GM10266 (cell line): ENCODE data around the gene MYO7B.
A peak's percentile ranks its signal among the peaks of the same experiment; 100 is the strongest.

ENCODE experiments used
- DNase-seq: peaks from one replicate; pipeline ENCODE4 v3.0.0; 2012; ENCODE audit errors: extremely low spot score
- TF ChIP-seq, protein P1 (sequence below): IDR thresholded peaks from 2 replicates; pipeline ENCODE4 v1.5.1; 2012; ENCODE audit warnings: mild to moderate bottlenecking, low read depth; ENCODE audit not compliant: control insufficient read depth, insufficient read depth; ENCODE audit errors: missing control alignments

Gene MYO7B

DNA sequence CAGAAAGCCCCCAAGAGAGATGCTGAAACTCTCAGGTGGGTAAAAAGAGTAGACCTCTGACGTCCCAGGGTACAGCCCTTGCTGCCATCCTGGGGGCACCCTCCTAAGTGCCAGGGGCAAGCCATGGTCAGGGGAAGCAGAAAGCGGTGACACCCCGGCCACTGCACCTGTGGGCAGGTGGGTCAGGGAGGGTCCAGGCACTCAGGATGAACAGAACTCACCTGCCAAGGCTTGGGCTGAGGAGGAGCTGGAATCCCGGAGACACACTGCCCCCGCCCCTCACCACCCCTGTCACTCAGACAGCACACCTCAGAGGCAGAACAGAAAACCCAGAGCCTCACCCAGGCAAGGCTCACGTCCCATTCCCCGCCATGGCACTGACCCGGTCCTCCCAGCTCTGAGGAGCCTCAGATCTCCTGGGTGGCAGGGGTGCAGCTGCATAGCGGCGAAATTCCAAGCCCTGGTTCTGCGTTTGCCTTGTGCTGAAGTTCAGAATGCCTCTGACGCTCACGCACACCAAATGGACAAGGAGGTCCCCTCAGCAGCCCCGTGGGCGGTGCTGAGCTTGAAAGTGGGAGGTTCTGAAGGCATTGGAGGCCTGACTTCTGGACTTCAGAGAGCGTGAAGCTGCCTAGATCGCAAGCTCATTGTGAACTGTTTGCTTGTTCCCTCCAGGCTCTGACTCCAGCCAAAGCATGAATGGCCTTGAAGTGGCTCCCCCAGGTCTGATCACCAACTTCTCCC, 114.7 kb downstream of the MYO7B start:
- DNase-seq = no peak
- TF ChIP-seq, protein P1, sequence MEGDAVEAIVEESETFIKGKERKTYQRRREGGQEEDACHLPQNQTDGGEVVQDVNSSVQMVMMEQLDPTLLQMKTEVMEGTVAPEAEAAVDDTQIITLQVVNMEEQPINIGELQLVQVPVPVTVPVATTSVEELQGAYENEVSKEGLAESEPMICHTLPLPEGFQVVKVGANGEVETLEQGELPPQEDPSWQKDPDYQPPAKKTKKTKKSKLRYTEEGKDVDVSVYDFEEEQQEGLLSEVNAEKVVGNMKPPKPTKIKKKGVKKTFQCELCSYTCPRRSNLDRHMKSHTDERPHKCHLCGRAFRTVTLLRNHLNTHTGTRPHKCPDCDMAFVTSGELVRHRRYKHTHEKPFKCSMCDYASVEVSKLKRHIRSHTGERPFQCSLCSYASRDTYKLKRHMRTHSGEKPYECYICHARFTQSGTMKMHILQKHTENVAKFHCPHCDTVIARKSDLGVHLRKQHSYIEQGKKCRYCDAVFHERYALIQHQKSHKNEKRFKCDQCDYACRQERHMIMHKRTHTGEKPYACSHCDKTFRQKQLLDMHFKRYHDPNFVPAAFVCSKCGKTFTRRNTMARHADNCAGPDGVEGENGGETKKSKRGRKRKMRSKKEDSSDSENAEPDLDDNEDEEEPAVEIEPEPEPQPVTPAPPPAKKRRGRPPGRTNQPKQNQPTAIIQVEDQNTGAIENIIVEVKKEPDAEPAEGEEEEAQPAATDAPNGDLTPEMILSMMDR = peak; percentile 9

DNA sequence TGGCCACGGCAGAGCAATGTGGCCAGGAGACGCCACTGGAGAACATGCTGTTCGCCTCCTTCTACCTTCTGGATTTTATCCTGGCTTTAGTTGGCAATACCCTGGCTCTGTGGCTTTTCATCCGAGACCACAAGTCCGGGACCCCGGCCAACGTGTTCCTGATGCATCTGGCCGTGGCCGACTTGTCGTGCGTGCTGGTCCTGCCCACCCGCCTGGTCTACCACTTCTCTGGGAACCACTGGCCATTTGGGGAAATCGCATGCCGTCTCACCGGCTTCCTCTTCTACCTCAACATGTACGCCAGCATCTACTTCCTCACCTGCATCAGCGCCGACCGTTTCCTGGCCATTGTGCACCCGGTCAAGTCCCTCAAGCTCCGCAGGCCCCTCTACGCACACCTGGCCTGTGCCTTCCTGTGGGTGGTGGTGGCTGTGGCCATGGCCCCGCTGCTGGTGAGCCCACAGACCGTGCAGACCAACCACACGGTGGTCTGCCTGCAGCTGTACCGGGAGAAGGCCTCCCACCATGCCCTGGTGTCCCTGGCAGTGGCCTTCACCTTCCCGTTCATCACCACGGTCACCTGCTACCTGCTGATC, 115.4 kb downstream of the MYO7B start:
- TF ChIP-seq, protein P1 = no peak
- DNase-seq = no peak

DNA sequence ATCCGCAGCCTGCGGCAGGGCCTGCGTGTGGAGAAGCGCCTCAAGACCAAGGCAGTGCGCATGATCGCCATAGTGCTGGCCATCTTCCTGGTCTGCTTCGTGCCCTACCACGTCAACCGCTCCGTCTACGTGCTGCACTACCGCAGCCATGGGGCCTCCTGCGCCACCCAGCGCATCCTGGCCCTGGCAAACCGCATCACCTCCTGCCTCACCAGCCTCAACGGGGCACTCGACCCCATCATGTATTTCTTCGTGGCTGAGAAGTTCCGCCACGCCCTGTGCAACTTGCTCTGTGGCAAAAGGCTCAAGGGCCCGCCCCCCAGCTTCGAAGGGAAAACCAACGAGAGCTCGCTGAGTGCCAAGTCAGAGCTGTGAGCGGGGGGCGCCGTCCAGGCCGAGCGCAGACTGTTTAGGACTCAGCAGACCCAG, 115.9 kb downstream of the MYO7B start:
- no peak for DNase-seq
- TF ChIP-seq, protein P1 = no peak

DNA sequence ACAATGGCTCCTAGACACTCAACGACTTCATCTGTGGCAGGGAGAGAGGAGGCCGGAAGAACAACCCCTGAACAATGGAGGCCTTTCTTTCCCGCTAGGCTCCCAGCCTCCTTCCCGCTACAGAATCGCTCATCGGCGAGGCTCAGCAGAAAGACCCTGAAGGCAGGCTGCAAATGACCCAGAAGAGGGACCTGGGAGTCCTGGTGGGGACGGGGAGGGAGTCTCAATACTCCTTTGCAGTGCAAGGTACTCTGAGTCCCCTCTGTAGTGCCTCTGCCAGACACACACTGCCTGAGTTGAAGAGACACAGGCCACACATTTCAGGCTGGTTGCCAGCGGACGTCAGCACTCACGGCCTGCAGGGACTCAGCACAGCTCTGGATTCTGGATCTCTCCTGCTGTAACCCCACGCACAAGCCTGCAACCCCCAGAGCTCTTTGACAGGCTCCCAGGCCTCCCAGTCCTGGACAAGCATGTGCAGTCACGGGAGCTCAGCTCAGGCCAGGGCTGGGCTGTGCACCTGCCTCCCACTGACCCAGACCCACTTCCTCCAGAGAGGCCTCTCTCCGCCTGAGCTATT, 116.6 kb downstream of the MYO7B start:
- TF ChIP-seq, protein P1 = no peak
- DNase-seq = no peak

DNA sequence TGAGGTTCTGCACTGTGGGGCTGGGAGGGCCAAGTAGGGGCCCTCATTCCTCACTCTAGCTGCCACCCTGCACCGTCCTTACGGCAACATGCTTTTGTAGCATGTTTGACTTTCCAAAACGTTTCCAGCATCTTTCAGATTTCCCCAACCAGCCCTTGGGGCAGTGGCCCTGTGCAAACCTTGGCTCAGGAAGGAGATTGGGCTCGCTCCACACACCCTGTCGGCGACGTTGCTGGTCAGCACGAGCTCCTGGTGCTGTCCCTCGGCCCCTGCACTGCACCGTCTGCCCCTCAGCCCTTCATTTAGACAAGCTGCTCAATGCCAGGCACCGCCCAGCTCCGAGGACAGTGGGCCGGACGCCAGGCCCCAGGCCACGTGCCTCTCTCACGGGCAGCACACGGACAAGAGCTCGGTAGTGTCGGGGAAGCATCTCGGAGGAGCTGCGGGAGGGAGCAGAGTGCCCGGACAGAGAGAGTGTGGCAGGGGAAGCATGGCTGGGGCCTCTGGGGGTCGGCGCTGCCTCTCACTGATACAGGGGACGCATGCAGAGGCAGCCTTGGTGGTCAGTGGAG, 117.4 kb downstream of the MYO7B start:
- DNase-seq = no peak
- TF ChIP-seq, protein P1 = no peak

DNA sequence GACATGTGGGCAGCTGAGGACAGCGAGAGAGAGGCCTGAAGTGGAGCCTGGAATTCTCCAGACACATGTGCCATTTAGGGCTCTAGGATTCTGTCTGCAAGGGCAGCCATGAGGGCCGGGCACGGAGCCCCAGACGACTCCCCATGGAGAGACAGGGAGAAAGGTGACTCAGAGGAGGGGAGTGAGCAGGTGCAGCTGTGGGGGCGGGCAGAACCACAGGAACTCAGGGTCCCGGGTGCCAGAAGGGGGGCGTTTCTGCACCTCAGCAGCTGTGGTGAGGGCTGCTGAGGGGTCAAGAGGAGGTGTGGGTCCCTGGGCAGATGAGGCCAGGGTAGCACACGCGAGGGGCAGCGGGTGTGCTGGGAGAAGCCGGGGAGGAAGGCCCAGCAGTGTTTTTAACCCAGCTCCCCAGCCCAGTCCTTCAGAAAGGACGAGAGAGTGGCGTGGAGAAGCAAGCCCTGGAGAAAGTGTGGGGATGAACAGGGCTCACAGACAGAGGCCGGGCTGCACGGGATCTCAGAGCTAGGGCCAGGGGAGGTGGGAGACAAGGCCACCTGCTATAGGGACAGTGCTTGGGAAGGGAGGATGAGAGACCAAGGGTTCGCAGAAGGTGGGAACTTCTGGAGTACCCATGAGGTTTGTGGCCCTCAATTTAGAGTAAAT, 118.1 kb downstream of the MYO7B start:
- DNase-seq = no peak
- TF ChIP-seq, protein P1 = no peak
